Motor neuron (in vitro differentiated cells): Measurements from ENCODE around the gene CELA2B. TPM values are rescaled to one million over a fixed set of nuclear protein-coding genes. Genes with fewer than 3 reads are reported as not detected.

Experiments used
- ATAC-seq, 8 experiments: fragments of 200-7000 bp; cut with Tn5 transposase; replicated peaks in 6 of 8; 2 replicates each; pipeline ENCODE4 v1.8.0; 2021; ENCODE audit warnings: mild to moderate bottlenecking in 8 of 8, moderate library complexity in 8 of 8
- H3K27ac ChIP-seq, 2 donors: fragments of 250-450 bp; sonication (Bioruptor Pico); 2 replicates each; pipeline ENCODE4 v1.9.0; 2021; ENCODE audit warnings: antibody characterized with exemption in 2 of 2, mild to moderate bottlenecking in 2 of 2, moderate library complexity in 1 of 2
- H3K4me1 ChIP-seq, 2 donors: fragments of 250-450 bp; sonication (Bioruptor Pico); replicated peaks in 1 of 2; 2 replicates each; pipeline ENCODE4 v1.6.1; 2021; ENCODE audit warnings: antibody characterized with exemption in 2 of 2, mild to moderate bottlenecking in 2 of 2, moderate library complexity in 1 of 2
- H3K4me3 ChIP-seq, 5 donors: fragments of 250-450 bp; sonication (Bioruptor Pico); 2 replicates each; pipeline ENCODE4 v1.9.0; 2021; ENCODE audit warnings: antibody characterized with exemption in 5 of 5, mild to moderate bottlenecking in 5 of 5, moderate library complexity in 4 of 5
- WGBS, 10 experiments: fragments of 450-650 bp; shearing (Covaris generic); methylation state at CpG; one replicate each; pipeline ENCODE4 v1.0.0; 2022; 5-methylcytosine and 5-hydroxymethylcytosine counted together
- in situ Hi-C, 9 experiments: fragments of 400-800 bp; cut with MboI; loops; one replicate each; pipeline ENCODE4 v1.15.0; 2021; ENCODE audit warnings: low sequenced_read_pairs in 9 of 9, low pct_unique_long_range_greater_than_20kb in 2 of 9; ENCODE audit not compliant: unreplicated experiment in 9 of 9
- total RNA-seq, 8 experiments: library from RNA; unstranded; fragments of 300-600 nt; gene quantifications; 2 replicates each; pipeline versions ENCODE4 v1.2.3 to v1.2.4, GENCODE V29; 2022

CELA2B gene
- total RNA-seq, 8 experiments from 2014 or later = not detected

- H3K4me3 ChIP-seq = no peak overlapping the region
- no peak for ATAC-seq
- H3K4me1 ChIP-seq = no peaks in the 10 kb centered on the region
- in situ Hi-C loops = no loop called here
- WGBS, 10 experiments = 39 to 100% (median 87%) methylated on average over 1 to 5 of the region's 5 CpGs; no CpG with 5 or more reads in 2 of the 10 experiments
- H3K27ac ChIP-seq = no peak overlapping the region
Observed at GRCh38 chr1:15492596-15492995, 16.7 kb downstream of the CELA2B start.

- in situ Hi-C loops = no loop called here
- 83 to 100% (median 90%) methylated on average over 1 to 9 of the region's 9 CpGs; no CpG with 5 or more reads in 4 of the 10 experiments for WGBS, 10 experiments
- ATAC-seq = no peak
- no peak overlapping the region for H3K27ac ChIP-seq
- no peak overlapping the region for H3K4me3 ChIP-seq
- H3K4me1 ChIP-seq = no peaks in the 10 kb centered on the region
Observed at GRCh38 chr1:15493869-15494390, 18.0 kb downstream of the CELA2B start.

GRCh38 chr1:15500184-15501178, 24.6 kb downstream of the CELA2B start:
- no peak overlapping the region for H3K4me3 ChIP-seq
- in situ Hi-C loops = no loop called here
- ATAC-seq = peak in 1 of 8 experiments; percentile 12
- whole genome bisulfite sequencing, 10 experiments = 65 to 100% (median 83%) methylated on average over 2 to 13 of the region's 19 CpGs; no CpG with 5 or more reads in 1 of the 10 experiments
- no peak overlapping the region for H3K27ac ChIP-seq
- no peaks in the 10 kb centered on the region for H3K4me1 ChIP-seq

- in situ Hi-C loops = no loop called here
- H3K4me3 ChIP-seq = no peak overlapping the region
- no peak overlapping the region for H3K27ac ChIP-seq
- no peaks in the 10 kb centered on the region for H3K4me1 ChIP-seq
- ATAC-seq = peak; percentile 49 to 81 (median 64)
- 39 to 72% (median 61%) methylated on average over 3 to 17 of the region's 17 CpGs for WGBS, 10 experiments
Observed at GRCh38 chr1:15501208-15502032, 25.5 kb downstream of the CELA2B start.

GRCh38 chr1:15504436-15504835, 28.5 kb downstream of the CELA2B start:
- Histone ChIP-seq H3K27ac (no peak overlapping the region), H3K4me3 (no peak overlapping the region), H3K4me1 (no peaks in the 10 kb centered on the region)
- WGBS, 10 experiments = 40 to 100% (median 96%) methylated on average over 1 to 3 of the region's 4 CpGs; no CpG with 5 or more reads in 6 of the 10 experiments
- in situ Hi-C loops = no loop called here
- ATAC-seq = no peak

GRCh38 chr1:15506831-15507230, 30.9 kb downstream of the CELA2B start:
- no peak for ATAC-seq
- in situ Hi-C loops = no loop called here
- Histone ChIP-seq H3K27ac (no peak overlapping the region), H3K4me1 (no peaks in the 10 kb centered on the region), H3K4me3 (no peak overlapping the region)
- WGBS, 10 experiments = 86 to 97% (median 91%) methylated on average over 2 to 11 of the region's 17 CpGs; no CpG with 5 or more reads in 6 of the 10 experiments

- ATAC-seq = no peak
- no peaks in the 10 kb centered on the region for H3K4me1 ChIP-seq
- 80 to 95% (median 90%) methylated on average over 1 to 4 of the region's 5 CpGs; no CpG with 5 or more reads in 7 of the 10 experiments for WGBS, 10 experiments
- no peak overlapping the region for H3K4me3 ChIP-seq
- in situ Hi-C loops = no loop called here
- H3K27ac ChIP-seq = no peak overlapping the region
Observed at GRCh38 chr1:15507278-15507677, 31.4 kb downstream of the CELA2B start.

- H3K4me3 ChIP-seq = no peak overlapping the region
- in situ Hi-C loops = no loop called here
- WGBS, 10 experiments = 40 to 92% (median 82%) methylated on average over 2 to 12 of the region's 12 CpGs; no CpG with 5 or more reads in 2 of the 10 experiments
- no peak for ATAC-seq
- no peaks in the 10 kb centered on the region for H3K4me1 ChIP-seq
- H3K27ac ChIP-seq = no peak overlapping the region
Observed at GRCh38 chr1:15508700-15509487, 33.0 kb downstream of the CELA2B start.

- no peak overlapping the region for H3K27ac ChIP-seq
- 53 to 100% (median 84%) methylated on average over 1 to 6 of the region's 7 CpGs for WGBS, 10 experiments
- H3K4me1 ChIP-seq = no peaks in the 10 kb centered on the region
- in situ Hi-C loops = no loop called here
- no peak overlapping the region for H3K4me3 ChIP-seq
- ATAC-seq = no peak
Observed at GRCh38 chr1:15509586-15509985, 33.7 kb downstream of the CELA2B start.

- no peak overlapping the region for H3K27ac ChIP-seq
- H3K4me3 ChIP-seq = no peak overlapping the region
- in situ Hi-C loops = no loop called here
- H3K4me1 ChIP-seq = no peaks in the 10 kb centered on the region
- WGBS, 10 experiments = 83 to 97% (median 92%) methylated on average over 2 to 7 of the region's 8 CpGs; no CpG with 5 or more reads in 2 of the 10 experiments
- ATAC-seq = no peak
Observed at GRCh38 chr1:15510611-15511405, 34.9 kb downstream of the CELA2B start.

GRCh38 chr1:15513192-15513591, 37.3 kb downstream of the CELA2B start:
- in situ Hi-C loops = no loop called here
- Histone ChIP-seq H3K4me1 (no peaks in the 10 kb centered on the region), H3K27ac (no peak overlapping the region), H3K4me3 (no peak overlapping the region)
- ATAC-seq = no peak
- WGBS, 10 experiments = 20 to 100% (median 96%) methylated on average over 1 to 3 of the region's 4 CpGs; no CpG with 5 or more reads in 4 of the 10 experiments
